ENCODE results near the gene DPM2.

- TF ChIP-seq CTCF (IDR thresholded peaks at IDR 0.05) (no peak), POLR2A (IDR thresholded peaks at IDR 0.05) (no peak)
Observed at GRCh38 chr9:127967151-127967809, 29.6 kb upstream of the DPM2 start.

All from body of pancreas (tissue), 4 donors.